Omental fat pad (tissue), 4 donors: ENCODE results near the gene MBP. TPM values are rescaled to one million over a fixed set of nuclear protein-coding genes. Genes with fewer than 3 reads are reported as not detected.

ENCODE experiments used
- ATAC-seq: fragments of 150-250 bp; one replicate; pipeline ENCODE4 v1.9.1; 2016; ENCODE audit warnings: mild to moderate bottlenecking, moderate library complexity; ENCODE audit not compliant: low FRiP score
- DNase-seq: peaks from one replicate; pipeline ENCODE4 v3.0.0-alpha.2; 2019; ENCODE audit warnings: low spot score
- CTCF ChIP-seq, 3 donors: fragments of 450-650 bp; IDR thresholded peaks; one replicate each; pipeline ENCODE4 v1.5.1; 2016 to 2017; ENCODE audit warnings: antibody characterized with exemption in 3 of 3, mild to moderate bottlenecking in 3 of 3, moderate library complexity in 2 of 3
- total RNA-seq, 4 donors: library from RNA; depleted of rRNA; stranded (reverse); fragments of >200 nt; gene quantifications; one replicate each; pipeline ENCODE4 v1.1.0, GENCODE V29; 2016

The MBP gene
- total RNA-seq, 4 donors from 2014 or later = 27.4 to 50.9 (median 36.0) TPM

- no peak for TF ChIP-seq CTCF (IDR thresholded peaks at IDR 0.05)
- DNase-seq (no peak), ATAC-seq (no peak)
Measured at GRCh38 chr18:77106331-77106730, 26.3 kb downstream of the MBP start.

GRCh38 chr18:77105680-77106079 lies 26.9 kb downstream of the MBP start:
- no peak for ATAC-seq
- no peak for TF ChIP-seq CTCF (IDR thresholded peaks at IDR 0.05)
- no peak for DNase-seq

GRCh38 chr18:77105028-77105427 lies 27.6 kb downstream of the MBP start:
- TF ChIP-seq CTCF (IDR thresholded peaks at IDR 0.05) = no peak
- DNase-seq = no peak
- ATAC-seq = no peak

- DNase-seq (no peak), ATAC-seq (no peak)
- no peak for TF ChIP-seq CTCF (IDR thresholded peaks at IDR 0.05)
Measured at GRCh38 chr18:77103991-77104531, 28.5 kb downstream of the MBP start.

- no peak for TF ChIP-seq CTCF (IDR thresholded peaks at IDR 0.05)
- ATAC-seq (no peak), DNase-seq (no peak)
Measured at GRCh38 chr18:77103187-77103850, 29.3 kb downstream of the MBP start.

- no peak for ATAC-seq
- DNase-seq = no peak
- no peak for TF ChIP-seq CTCF (IDR thresholded peaks at IDR 0.05)
Measured at GRCh38 chr18:77102259-77103040, 30.1 kb downstream of the MBP start.
